ENCODE measurements around the gene GATA2. TPM values are rescaled to one million over a fixed set of nuclear protein-coding genes. Genes with fewer than 3 reads are reported as not detected.

The GATA2 gene
- total and polyA plus RNA-seq, 2 of the 8 experiments (the other 6 are each of a cell fraction or from before 2014, with no cell fraction given): 0.03 to 0.30 TPM

GRCh38 chr3:128493570-128494366 is 767 bp upstream of the GATA2 start (continued):
- TF ChIP-seq HDAC6 (IDR thresholded peaks at IDR 0.05; ENCODE audit: low read depth, low read length): no peak
